Measurements from ENCODE around the gene MOB3A.
"Not testable (repeated sequence)": the region's sequence is repeated elsewhere in the genome, so short reads cannot be mapped to it uniquely, and the experiment has no call there.

Gene MOB3A

GRCh38 chr19:2109046-2109864 lies 13.1 kb upstream of the MOB3A start:
- DNase-seq = no peak

DNA sequence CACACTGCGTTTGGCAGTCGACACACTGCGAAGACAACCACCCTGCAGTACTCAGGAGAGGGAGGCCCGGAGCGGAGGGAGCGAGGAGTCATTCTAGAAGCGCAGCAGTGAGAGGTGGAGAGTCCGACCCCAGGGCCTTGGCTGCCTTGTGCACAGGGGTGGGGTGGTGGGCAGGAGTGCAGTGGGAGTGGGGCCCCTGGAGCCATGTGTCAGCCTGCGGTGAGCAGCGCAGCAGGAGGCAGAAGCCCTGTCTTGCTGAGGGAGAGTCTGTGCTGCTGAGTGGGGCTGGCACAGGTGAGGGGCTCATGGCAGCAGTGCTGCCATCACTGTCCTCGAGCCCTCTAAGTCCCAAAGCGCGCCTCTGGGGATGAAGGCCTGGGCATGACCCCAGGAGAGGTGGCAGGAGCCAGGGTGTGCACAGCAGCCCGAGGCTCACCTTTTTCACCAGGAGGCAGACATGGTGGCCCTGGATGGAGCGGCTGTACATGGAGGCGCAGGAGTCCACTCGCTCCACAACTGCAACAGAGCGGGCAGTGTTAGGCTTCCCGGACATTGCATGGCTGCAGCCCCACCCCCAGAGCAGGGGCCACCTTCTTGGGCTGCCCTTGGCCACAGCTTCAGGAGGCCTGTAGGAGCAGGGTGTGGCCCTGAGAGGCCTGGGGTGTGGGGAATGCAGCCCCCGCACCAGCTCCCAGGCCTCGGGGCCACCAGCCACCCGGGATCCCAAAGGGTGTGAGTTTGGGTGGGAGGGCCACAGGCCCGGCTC lies 12.3 kb upstream of the MOB3A start:
- DNase-seq = no peak

- DNase-seq = no peak
Observed at GRCh38 chr19:2103045-2103707, 7.0 kb upstream of the MOB3A start.

DNA sequence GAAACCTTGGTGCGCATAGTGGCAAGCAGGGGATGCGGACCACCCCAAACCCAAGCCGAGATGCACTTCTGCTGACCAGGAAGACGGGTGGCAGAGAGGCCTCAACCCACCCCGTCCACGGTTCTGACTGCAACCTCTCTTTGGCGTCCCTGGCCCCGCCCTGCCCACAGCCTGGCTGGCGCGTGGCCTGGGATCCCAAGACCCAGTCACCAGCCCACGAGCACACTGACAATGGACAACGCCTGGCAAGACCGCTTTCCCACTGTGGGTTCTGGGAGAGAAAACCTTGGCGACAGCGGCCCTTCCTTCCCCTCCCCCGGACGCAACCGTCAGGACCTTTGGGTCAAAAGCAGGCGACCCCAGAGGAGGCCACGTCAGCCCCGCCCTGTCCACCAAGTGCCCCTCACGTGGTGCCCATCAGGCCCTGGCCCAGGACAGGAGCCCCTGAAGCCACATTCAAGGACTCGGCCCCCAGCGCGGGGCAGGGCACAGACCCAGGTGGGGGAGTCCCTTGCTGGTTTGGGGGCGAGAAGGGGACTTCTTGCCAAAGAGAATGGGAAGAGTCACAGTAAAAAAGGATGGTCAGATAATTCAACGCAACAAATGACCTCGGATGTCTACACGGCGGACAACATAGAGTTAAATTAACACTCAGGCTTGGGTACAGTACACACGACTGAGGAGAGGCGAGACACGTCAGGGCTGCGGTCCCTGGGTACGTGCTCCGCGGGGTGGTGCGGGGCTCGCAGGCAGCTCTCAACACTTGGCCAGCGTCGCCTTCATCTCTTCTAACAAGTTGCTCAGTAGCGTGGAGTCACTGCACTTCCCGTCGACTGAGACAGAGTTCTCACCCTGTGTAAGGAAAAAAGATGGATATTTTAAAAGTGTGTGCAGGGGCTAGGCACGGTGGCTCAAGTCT lies 5.5 kb upstream of the MOB3A start:
- peak in 32 of 56 donors; percentile 9 to 78 (median 37) for DNase-seq

- no peak for DNase-seq
Observed at GRCh38 chr19:2100719-2101061, 4.6 kb upstream of the MOB3A start.

GRCh38 chr19:2099937-2100718 lies 4.0 kb upstream of the MOB3A start:
- DNase-seq = no peak

- no peak for DNase-seq
Observed at GRCh38 chr19:2099054-2099501, 3.0 kb upstream of the MOB3A start.

DNA sequence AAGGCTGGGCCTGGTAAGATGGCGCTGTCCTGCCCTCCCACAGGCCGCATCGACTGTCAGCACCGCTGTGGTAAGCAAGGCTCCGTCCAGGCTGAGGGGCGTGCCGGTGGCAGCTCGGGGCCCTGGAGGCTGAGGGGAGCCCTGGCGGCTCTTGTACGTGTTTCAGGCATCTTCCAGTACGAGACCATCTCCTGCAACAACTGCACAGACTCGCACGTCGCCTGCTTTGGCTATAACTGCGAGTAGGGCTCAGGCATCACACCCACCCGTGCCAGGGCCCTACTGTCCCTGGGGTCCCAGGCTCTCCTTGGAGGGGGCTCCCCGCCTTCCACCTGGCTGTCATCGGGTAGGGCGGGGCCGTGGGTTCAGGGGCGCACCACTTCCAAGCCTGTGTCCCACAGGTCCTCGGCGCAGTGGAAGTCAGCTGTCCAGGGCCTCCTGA lies 1.8 kb upstream of the MOB3A start:
- no peak for DNase-seq

GRCh38 chr19:2097203-2097885 lies 1.2 kb upstream of the MOB3A start:
- no peak for DNase-seq

DNA sequence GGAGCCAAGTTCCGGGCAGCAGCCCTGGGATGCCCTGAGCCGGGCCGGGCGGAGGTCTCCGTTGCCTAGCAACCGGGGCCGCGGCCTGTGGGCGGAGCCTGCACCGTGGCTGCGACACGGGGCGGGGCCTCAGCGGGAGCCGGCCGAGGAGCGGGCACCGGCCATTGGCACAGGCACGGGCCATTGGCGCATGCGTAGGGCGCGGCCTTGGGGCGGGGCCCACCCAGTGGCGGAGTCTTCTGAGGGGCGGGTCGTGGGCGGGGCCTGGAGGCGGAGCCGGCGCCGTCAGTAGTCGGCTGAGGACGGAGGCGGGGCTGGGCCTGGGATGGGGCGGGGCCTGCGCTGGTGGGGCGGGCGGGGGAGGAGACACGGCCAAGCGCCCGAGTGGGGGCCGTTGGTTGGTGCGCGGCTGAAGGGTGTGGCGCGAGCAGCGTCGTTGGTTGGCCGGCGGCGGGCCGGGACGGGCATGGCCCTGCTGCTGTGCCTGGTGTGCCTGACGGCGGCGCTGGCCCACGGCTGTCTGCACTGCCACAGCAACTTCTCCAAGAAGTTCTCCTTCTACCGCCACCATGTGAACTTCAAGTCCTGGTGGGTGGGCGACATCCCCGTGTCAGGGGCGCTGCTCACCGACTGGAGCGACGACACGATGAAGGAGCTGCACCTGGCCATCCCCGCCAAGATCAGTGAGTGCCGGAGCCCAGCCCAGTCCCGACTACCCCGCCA lies 515 bp upstream of the MOB3A start, which contains the start of gene IZUMO4:
TSS of gene IZUMO4 (plus strand) at position 436 of the 723 bp plus-strand sequence. CDS start at position 467, 31 bp downstream.
- DNase-seq = peak; percentile 89 to 100 (median 99)

- not testable (repeated sequence) for DNase-seq
Observed at GRCh38 chr19:2091926-2092525, 4.1 kb downstream of the MOB3A start.

GRCh38 chr19:2089727-2090053 lies 6.4 kb downstream of the MOB3A start:
- no peak for DNase-seq

- DNase-seq = no peak
Observed at GRCh38 chr19:2089001-2089711, 7.0 kb downstream of the MOB3A start.

DNA sequence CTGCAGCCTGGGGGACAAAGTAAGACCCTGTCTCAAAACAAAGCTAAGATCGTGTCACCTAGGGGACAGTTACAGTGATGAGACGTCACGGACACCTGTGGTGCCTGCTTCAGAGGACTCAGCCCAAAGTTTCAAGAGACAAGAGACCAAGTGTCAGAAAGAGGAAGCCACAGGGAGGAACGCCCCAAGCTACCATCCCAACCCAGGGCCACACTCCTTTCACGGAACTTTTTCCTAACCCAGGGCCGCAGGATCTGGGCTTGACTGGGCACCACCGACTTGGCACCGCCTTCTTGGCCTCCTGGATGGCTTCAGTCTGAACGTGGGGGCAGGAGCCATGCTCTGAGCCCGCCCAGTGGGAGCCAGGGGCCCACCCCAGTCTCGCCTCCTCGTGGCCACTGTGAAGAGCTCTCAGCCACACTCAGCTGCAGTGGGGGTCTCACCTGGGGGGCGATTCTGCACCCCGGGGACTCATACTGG lies 8.5 kb downstream of the MOB3A start:
- no peak for DNase-seq

- DNase-seq = not testable (repeated sequence)
Observed at GRCh38 chr19:2086695-2087620, 9.2 kb downstream of the MOB3A start.

GRCh38 chr19:2084993-2085720 lies 11.0 kb downstream of the MOB3A start:
- DNase-seq = no peak

Measured in amygdala (tissue), 56 donors.